ENCODE measurements around the gene CDC73.

DNA sequence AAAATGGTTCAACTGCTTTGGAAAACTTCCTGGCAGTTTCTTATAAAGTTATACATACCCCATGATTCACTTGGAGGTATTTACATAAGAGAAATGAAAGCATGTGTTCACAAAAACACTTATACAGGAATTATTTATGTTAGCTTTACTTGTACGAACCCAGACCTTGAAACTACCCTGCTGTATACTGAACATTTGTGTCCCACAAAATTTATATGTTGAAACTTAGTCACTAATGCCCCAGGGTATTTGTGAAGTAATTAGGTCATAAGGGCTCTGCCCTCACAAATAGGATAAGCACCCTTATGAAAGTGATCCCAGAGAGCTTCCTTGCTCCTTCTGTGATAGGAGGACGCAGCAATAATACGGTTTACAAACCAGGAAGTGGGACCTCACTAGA lies 107.3 kb downstream of the CDC73 start:
- TF ChIP-seq EZH2 (IDR thresholded peaks at IDR 0.05; ENCODE audit: low read length, unreplicated experiment) (no peak), CTCF (conservative IDR thresholded peaks at IDR 0.05; ENCODE audit: low read depth, low read length) (no peak), EZH2phosphoT487 (IDR thresholded peaks at IDR 0.05; ENCODE audit: borderline replicate concordance, low read length) (no peak)

All from PC-3 (cell line).